DOHH2 (cell line): Measurements from ENCODE around the gene GATAD2B.

Experiments used
- H3F3A ChIP-seq: fragments of 200-600 bp; sonication (generic), shearing (Covaris generic); 2 replicates; pipeline ENCODE4 v1.6.0; 2016; ENCODE audit warnings: antibody characterized with exemption, mild to moderate bottlenecking; ENCODE audit not compliant: control insufficient read depth, insufficient read depth
- H3K27ac ChIP-seq: fragments of 200-600 bp; sonication (generic); 2 replicates; pipeline ENCODE4 v1.5.1; 2014; ENCODE audit warnings: low read depth, mild to moderate bottlenecking, low read length, moderate library complexity
- H3K27me3 ChIP-seq: fragments of 200-600 bp; sonication (generic); 2 replicates; pipeline ENCODE4 v1.6.1; 2014; ENCODE audit warnings: mild to moderate bottlenecking, low read length, mixed read lengths; ENCODE audit not compliant: control insufficient read depth
- H3K36me3 ChIP-seq: fragments of 200-600 bp; sonication (generic); 2 replicates; pipeline ENCODE4 v1.6.1; 2014; ENCODE audit warnings: mild to moderate bottlenecking, low read length, moderate library complexity, mixed read lengths; ENCODE audit not compliant: control insufficient read depth
- H3K4me1 ChIP-seq: fragments of 200-600 bp; sonication (generic); 2 replicates; pipeline ENCODE4 v1.6.1; 2014; ENCODE audit warnings: mild to moderate bottlenecking, low read length, mixed read lengths; ENCODE audit not compliant: control insufficient read depth
- H3K4me2 ChIP-seq: fragments of 200-600 bp; sonication (generic); 2 replicates; pipeline ENCODE4 v1.6.0; 2014; ENCODE audit warnings: mild to moderate bottlenecking, low read length, moderate library complexity
- H3K4me3 ChIP-seq: fragments of 200-600 bp; sonication (generic); 2 replicates; pipeline ENCODE4 v1.5.1; 2014; ENCODE audit warnings: mild to moderate bottlenecking, low read length, mixed read lengths
- H3K79me2 ChIP-seq: fragments of 200-600 bp; sonication (generic); 2 replicates; pipeline ENCODE4 v1.6.1; 2014; ENCODE audit warnings: mild to moderate bottlenecking, low read length, mixed read lengths; ENCODE audit not compliant: control insufficient read depth
- H3K9me2 ChIP-seq: fragments of 200-600 bp; sonication (generic); replicated peaks from 2 replicates; pipeline ENCODE4 v1.6.1; 2014; ENCODE audit warnings: mild to moderate bottlenecking, low read length, mixed read lengths; ENCODE audit not compliant: control insufficient read depth
- H3K9me3 ChIP-seq: fragments of 200-600 bp; sonication (generic); 2 replicates; pipeline ENCODE4 v1.6.1; 2014; ENCODE audit warnings: antibody characterized with exemption, low read length, mixed read lengths; ENCODE audit not compliant: control insufficient read depth, insufficient read depth
- H4K20me1 ChIP-seq: fragments of 200-600 bp; sonication (generic); 2 replicates; pipeline ENCODE4 v1.6.0; 2014; ENCODE audit warnings: low read depth, mild to moderate bottlenecking, antibody characterized with exemption, low read length, moderate library complexity; ENCODE audit not compliant: control insufficient read depth, insufficient read depth
- CTCF ChIP-seq: fragments of 200-600 bp; sonication (generic); IDR thresholded peaks from one replicate; pipeline ENCODE4 v1.5.1; 2014; ENCODE audit warnings: antibody characterized with exemption, mild to moderate bottlenecking, low read depth, low read length; ENCODE audit not compliant: poor library complexity, severe bottlenecking
- EZH2phosphoT487 ChIP-seq: fragments of 200-600 bp; sonication (generic); IDR thresholded peaks from 2 replicates; pipeline ENCODE4 v1.6.1; 2017; ENCODE audit warnings: borderline replicate concordance, mild to moderate bottlenecking, antibody characterized with exemption, low read length, moderate library complexity, mixed read lengths

Gene GATAD2B

DNA sequence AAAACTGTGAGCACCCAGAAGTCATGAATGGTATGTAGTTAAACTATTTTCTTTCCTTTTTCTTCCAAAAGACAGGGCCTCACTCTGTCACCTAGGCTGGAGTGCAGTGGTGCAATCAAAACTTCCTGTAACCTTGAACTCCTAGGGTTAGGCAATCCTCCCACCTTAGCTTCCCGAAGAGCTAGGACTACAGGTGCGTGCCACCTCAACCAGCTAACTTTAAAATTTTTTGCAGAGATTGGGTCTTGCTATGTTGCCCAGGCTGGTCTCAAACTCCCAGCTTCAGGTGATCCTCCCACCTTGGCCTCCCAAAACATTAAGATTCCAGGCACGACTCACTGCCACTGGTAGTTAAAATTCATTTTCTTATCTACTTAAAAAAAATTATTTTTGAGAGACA lies 62.5 kb downstream of the GATAD2B start:
- Histone ChIP-seq H3K4me1 (peaks cover 9% of the 10 kb centered on the region), H3K9me3 (no peaks in the 10 kb centered on the region), H4K20me1 (peaks cover 5% of the 10 kb centered on the region; the same call in 1 of the 2 replicates), H3F3A (peaks cover 2% of the 10 kb centered on the region; the same call in 1 of the 2 replicates), H3K27me3 (no peaks in the 10 kb centered on the region), H3K9me2 (no peaks in the 10 kb centered on the region), H3K27ac (no peak overlapping the region), H3K36me3 (peaks cover 15% of the 10 kb centered on the region), H3K4me3 (no peak overlapping the region), H3K4me2 (no peak overlapping the region), H3K79me2 (peaks cover 82% of the 10 kb centered on the region)
- TF ChIP-seq EZH2phosphoT487 (no peak), CTCF (no peak)

DNA sequence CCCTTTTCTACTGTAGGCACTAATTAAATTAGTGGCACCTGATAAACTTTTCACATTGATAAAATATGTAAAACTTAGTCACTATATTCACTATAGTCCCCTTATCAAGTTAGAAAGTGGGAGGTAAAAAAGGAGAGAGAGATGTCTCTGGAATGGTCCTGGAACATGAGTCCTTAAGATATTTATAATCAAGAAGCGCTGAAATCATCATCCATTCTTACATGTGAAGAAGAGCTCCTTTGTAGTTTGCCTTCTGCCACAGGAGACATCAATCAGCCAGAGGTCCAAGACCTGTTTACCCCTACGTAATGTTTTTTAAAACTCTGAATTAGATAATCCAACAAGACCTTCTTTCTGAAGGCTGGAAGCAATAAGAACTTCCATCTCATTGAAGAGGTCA lies 65.3 kb downstream of the GATAD2B start:
- Histone ChIP-seq H3K27ac (no peak overlapping the region), H3F3A (peaks cover 11% of the 10 kb centered on the region), H3K4me3 (no peak overlapping the region), H3K36me3 (peaks cover 26% of the 10 kb centered on the region), H3K9me3 (no peaks in the 10 kb centered on the region), H3K4me2 (no peak overlapping the region), H4K20me1 (no peaks in the 10 kb centered on the region; the same call in 1 of the 2 replicates), H3K9me2 (no peaks in the 10 kb centered on the region), H3K4me1 (peaks cover 37% of the 10 kb centered on the region), H3K27me3 (no peaks in the 10 kb centered on the region), H3K79me2 (peaks cover 81% of the 10 kb centered on the region)
- TF ChIP-seq EZH2phosphoT487 (no peak), CTCF (no peak)

DNA sequence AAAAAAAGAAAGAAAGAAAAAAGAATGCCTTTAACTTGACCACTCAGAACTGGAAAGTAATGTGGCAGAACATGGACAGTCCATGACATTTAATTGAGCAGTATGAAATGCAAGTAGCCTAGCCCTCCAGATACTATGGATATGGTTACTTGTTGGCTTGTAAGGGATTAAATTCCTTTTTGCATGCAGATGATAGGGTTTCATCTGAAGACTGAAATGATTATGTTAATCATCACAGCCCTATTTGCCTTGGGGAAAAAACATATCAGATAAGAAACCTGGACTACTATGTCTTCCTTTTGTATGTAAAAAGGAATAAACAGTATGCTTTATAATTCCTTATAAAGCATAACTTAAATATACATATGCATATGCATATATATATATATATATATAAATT lies 66.0 kb downstream of the GATAD2B start:
- Histone ChIP-seq H3K4me1 (peaks cover 44% of the 10 kb centered on the region), H3K9me3 (no peaks in the 10 kb centered on the region), H3K27ac (no peak overlapping the region), H3K4me3 (no peak overlapping the region), H3K79me2 (peaks cover 82% of the 10 kb centered on the region), H3F3A (peaks cover 11% of the 10 kb centered on the region), H4K20me1 (no peaks in the 10 kb centered on the region; the same call in 1 of the 2 replicates), H3K27me3 (no peaks in the 10 kb centered on the region), H3K36me3 (peaks cover 33% of the 10 kb centered on the region), H3K9me2 (no peaks in the 10 kb centered on the region), H3K4me2 (no peak overlapping the region)
- TF ChIP-seq CTCF, result no peak
- TF ChIP-seq EZH2phosphoT487, result no peak
